ENCODE measurements around the gene FOXD3. TPM values are rescaled to one million over a fixed set of nuclear protein-coding genes. Genes with fewer than 3 reads are reported as not detected.

FOXD3 gene
- total and polyA plus RNA-seq, 3 experiments from 2014 or later: not detected

GRCh38 chr1:63294803-63295594 lies 27.4 kb upstream of the FOXD3 start:
- H3K27me3 ChIP-seq (ENCODE audit: insufficient read depth, low read length, poor library complexity, severe bottlenecking): no peaks in the 10 kb centered on the region
- no peaks in the 10 kb centered on the region for H3K36me3 ChIP-seq (ENCODE audit: insufficient read depth, low read length)
- no peaks in the 10 kb centered on the region for H3K9me3 ChIP-seq (ENCODE audit: low read length)
- H3K4me3 ChIP-seq (ENCODE audit: low read length): no peak overlapping the region
- H3K4me3 Mint-ChIP-seq: no peak overlapping the region
- POLR2A ChIA-PET: no interaction called here
- peaks cover 13 to 20% of the 10 kb centered on the region in 2 donors for H3K27me3 Mint-ChIP-seq
- no peak for DNase-seq
- H3K4me1 ChIP-seq (ENCODE audit: insufficient read depth, low read length): no peaks in the 10 kb centered on the region
- H3K9me3 Mint-ChIP-seq: peaks cover 0 to 11% (median 1%) of the 10 kb centered on the region in 5 donors
- peak overlapping the region in 1 of 8 donors; percentile 40 for H3K27ac Mint-ChIP-seq
- H3K27ac ChIP-seq (ENCODE audit: low read depth, low read length): no peak overlapping the region
- CTCF ChIA-PET: interaction anchor here (0.6 kb wide), 1 partner anchor 11 kb away, joined by 3 read pairs; no protein-coding TSS in a partner anchor
- no peaks in the 10 kb centered on the region for H3K36me3 Mint-ChIP-seq
- no peaks in the 10 kb centered on the region for H3K4me1 Mint-ChIP-seq

- Mint-ChIP-seq H3K27ac (no peak overlapping the region), H3K9me3 (peaks cover 0 to 2% (median 0%) of the 10 kb centered on the region in 5 donors), H3K4me1 (no peaks in the 10 kb centered on the region), H3K4me3 (no peak overlapping the region), H3K27me3 (peaks cover 21 to 63% of the 10 kb centered on the region in 2 donors), H3K36me3 (no peaks in the 10 kb centered on the region)
- ChIA-PET CTCF (no interaction called here), POLR2A (no interaction called here)
- no peaks in the 10 kb centered on the region for H3K27me3 ChIP-seq (ENCODE audit: insufficient read depth, low read length, poor library complexity, severe bottlenecking)
- H3K9me3 ChIP-seq (ENCODE audit: low read length): no peaks in the 10 kb centered on the region
- no peaks in the 10 kb centered on the region for H3K36me3 ChIP-seq (ENCODE audit: insufficient read depth, low read length)
- no peak for DNase-seq
- no peak overlapping the region for H3K27ac ChIP-seq (ENCODE audit: low read depth, low read length)
- H3K4me3 ChIP-seq (ENCODE audit: low read length): no peak overlapping the region
- H3K4me1 ChIP-seq (ENCODE audit: insufficient read depth, low read length): no peaks in the 10 kb centered on the region
These were observed 18.0 kb upstream of the FOXD3 start for GRCh38 chr1:63304410-63304809.

- H3K4me1 Mint-ChIP-seq: no peaks in the 10 kb centered on the region
- no peak overlapping the region for H3K27ac Mint-ChIP-seq
- H3K4me3 ChIP-seq (ENCODE audit: low read length): no peak overlapping the region
- H3K27ac ChIP-seq (ENCODE audit: low read depth, low read length): no peak overlapping the region
- H3K9me3 Mint-ChIP-seq: peaks cover 0 to 2% (median 0%) of the 10 kb centered on the region in 5 donors
- H3K36me3 ChIP-seq (ENCODE audit: insufficient read depth, low read length): no peaks in the 10 kb centered on the region
- no peak for DNase-seq
- peaks cover 25 to 64% of the 10 kb centered on the region in 2 donors for H3K27me3 Mint-ChIP-seq
- H3K27me3 ChIP-seq (ENCODE audit: insufficient read depth, low read length, poor library complexity, severe bottlenecking): no peaks in the 10 kb centered on the region
- H3K9me3 ChIP-seq (ENCODE audit: low read length): no peaks in the 10 kb centered on the region
- CTCF ChIA-PET: no interaction called here
- no peaks in the 10 kb centered on the region for H3K4me1 ChIP-seq (ENCODE audit: insufficient read depth, low read length)
- no peaks in the 10 kb centered on the region for H3K36me3 Mint-ChIP-seq
- POLR2A ChIA-PET: no interaction called here
- no peak overlapping the region for H3K4me3 Mint-ChIP-seq
These were observed 17.3 kb upstream of the FOXD3 start for GRCh38 chr1:63305043-63305442.

- Mint-ChIP-seq H3K9me3 (peaks cover 0 to 2% (median 0%) of the 10 kb centered on the region in 5 donors), H3K27me3 (peaks cover 28 to 63% of the 10 kb centered on the region in 2 donors), H3K36me3 (no peaks in the 10 kb centered on the region), H3K4me3 (no peak overlapping the region), H3K27ac (no peak overlapping the region), H3K4me1 (no peaks in the 10 kb centered on the region)
- Histone ChIP-seq H3K36me3 (ENCODE audit: insufficient read depth, low read length) (no peaks in the 10 kb centered on the region), H3K4me3 (ENCODE audit: low read length) (no peak overlapping the region), H3K9me3 (ENCODE audit: low read length) (no peaks in the 10 kb centered on the region), H3K27me3 (ENCODE audit: insufficient read depth, low read length, poor library complexity, severe bottlenecking) (no peaks in the 10 kb centered on the region), H3K4me1 (ENCODE audit: insufficient read depth, low read length) (no peaks in the 10 kb centered on the region), H3K27ac (ENCODE audit: low read depth, low read length) (no peak overlapping the region)
- ChIA-PET CTCF (no interaction called here), POLR2A (no interaction called here)
- DNase-seq: no peak
These were observed 15.1 kb upstream of the FOXD3 start for GRCh38 chr1:63307196-63307794.

GRCh38 chr1:63316598-63316983 lies 5.8 kb upstream of the FOXD3 start:
- Histone ChIP-seq H3K9me3 (ENCODE audit: low read length) (no peaks in the 10 kb centered on the region), H3K27ac (ENCODE audit: low read depth, low read length) (no peak overlapping the region)

GRCh38 chr1:63316984-63317816 lies 5.2 kb upstream of the FOXD3 start:
- H3K4me1 Mint-ChIP-seq: peaks cover 29 to 38% (median 32%) of the 10 kb centered on the region in 3 donors
- ChIA-PET CTCF (no interaction called here), POLR2A (no interaction called here)
- no peak overlapping the region for H3K27ac ChIP-seq (ENCODE audit: low read depth, low read length)
- peaks cover 6% of the 10 kb centered on the region for H3K4me1 ChIP-seq (ENCODE audit: insufficient read depth, low read length)
- H3K4me3 Mint-ChIP-seq: peak overlapping the region; percentile 50 to 80 (median 61)
- peaks cover 22 to 42% (median 38%) of the 10 kb centered on the region in 5 donors for H3K9me3 Mint-ChIP-seq
- H3K27me3 ChIP-seq (ENCODE audit: insufficient read depth, low read length, poor library complexity, severe bottlenecking): peaks cover 61% of the 10 kb centered on the region
- peaks cover 73 to 74% of the 10 kb centered on the region in 2 donors for H3K27me3 Mint-ChIP-seq
- no peak overlapping the region for H3K4me3 ChIP-seq (ENCODE audit: low read length)
- H3K9me3 ChIP-seq (ENCODE audit: low read length): no peaks in the 10 kb centered on the region
- no peaks in the 10 kb centered on the region for H3K36me3 ChIP-seq (ENCODE audit: insufficient read depth, low read length)
- peaks cover 2 to 24% (median 2%) of the 10 kb centered on the region in 3 donors for H3K36me3 Mint-ChIP-seq
- H3K27ac Mint-ChIP-seq: peak overlapping the region in 2 of 8 donors; percentile 67 to 79
- DNase-seq: peak in 1 of 5 donors; percentile 13

More at GRCh38 chr1:63316598-63316983, 5.8 kb upstream of the FOXD3 start:
- ChIA-PET CTCF (no interaction called here), POLR2A (no interaction called here)
- Histone ChIP-seq H3K4me1 (ENCODE audit: insufficient read depth, low read length) (peaks cover under 1% of the 10 kb centered on the region), H3K36me3 (ENCODE audit: insufficient read depth, low read length) (no peaks in the 10 kb centered on the region), H3K27me3 (ENCODE audit: insufficient read depth, low read length, poor library complexity, severe bottlenecking) (peaks cover 55% of the 10 kb centered on the region), H3K4me3 (ENCODE audit: low read length) (no peak overlapping the region)
- H3K36me3 Mint-ChIP-seq: peaks cover 2 to 21% (median 2%) of the 10 kb centered on the region in 3 donors
- H3K4me1 Mint-ChIP-seq: peaks cover 25 to 34% (median 27%) of the 10 kb centered on the region in 3 donors
- H3K9me3 Mint-ChIP-seq: peaks cover 20 to 38% (median 35%) of the 10 kb centered on the region in 5 donors
- peaks cover 70 to 71% of the 10 kb centered on the region in 2 donors for H3K27me3 Mint-ChIP-seq
- H3K27ac Mint-ChIP-seq: peak overlapping the region in 1 of 8 donors; percentile 61
- peak overlapping the region in 6 of 7 donors; percentile 2 to 64 (median 30) for H3K4me3 Mint-ChIP-seq
- no peak for DNase-seq

- Histone ChIP-seq H3K4me1 (ENCODE audit: insufficient read depth, low read length) (peaks cover 8% of the 10 kb centered on the region), H3K27ac (ENCODE audit: low read depth, low read length) (no peak overlapping the region), H3K9me3 (ENCODE audit: low read length) (no peaks in the 10 kb centered on the region), H3K27me3 (ENCODE audit: insufficient read depth, low read length, poor library complexity, severe bottlenecking) (peaks cover 64% of the 10 kb centered on the region), H3K4me3 (ENCODE audit: low read length) (no peak overlapping the region), H3K36me3 (ENCODE audit: insufficient read depth, low read length) (no peaks in the 10 kb centered on the region)
- CTCF ChIA-PET: no interaction called here
- POLR2A ChIA-PET: no interaction called here
- Mint-ChIP-seq H3K9me3 (peaks cover 22 to 42% (median 38%) of the 10 kb centered on the region in 5 donors), H3K4me3 (peak overlapping the region; percentile 50 to 80 (median 61)), H3K4me1 (peaks cover 31 to 38% (median 35%) of the 10 kb centered on the region in 3 donors), H3K36me3 (peaks cover 2 to 24% (median 2%) of the 10 kb centered on the region in 3 donors), H3K27ac (peak overlapping the region in 2 of 8 donors; percentile 75 to 79), H3K27me3 (peaks cover 74% of the 10 kb centered on the region in 2 donors)
- DNase-seq: no peak
These were observed 4.6 kb upstream of the FOXD3 start for GRCh38 chr1:63317817-63318152.
